GM23248 (cell line): ENCODE results near the gene GTF2H4. TPM values are rescaled to one million over a fixed set of nuclear protein-coding genes. Genes with fewer than 3 reads are reported as not detected.

ENCODE experiments used
- DNase-seq: peaks from one replicate; pipeline ENCODE4 v3.0.0-alpha.2; 2015
- H2AFZ ChIP-seq: fragments of 200-600 bp; sonication (generic); 2 replicates; pipeline ENCODE4 v1.6.1; 2016; ENCODE audit warnings: antibody characterized with exemption
- H3F3A ChIP-seq: fragments of 200-600 bp; sonication (generic); 2 replicates; pipeline ENCODE4 v1.6.1; 2016; ENCODE audit warnings: mild to moderate bottlenecking, antibody characterized with exemption, mixed run types; ENCODE audit not compliant: insufficient read depth
- H3K27ac ChIP-seq: fragments of 200-600 bp; sonication (generic); 2 replicates; pipeline ENCODE4 v1.5.1; 2016; ENCODE audit warnings: mild to moderate bottlenecking
- H3K27me3 ChIP-seq: fragments of 200-600 bp; sonication (generic); replicated peaks from 2 replicates; pipeline ENCODE4 v1.6.1; 2016; ENCODE audit warnings: mild to moderate bottlenecking; ENCODE audit not compliant: insufficient read depth
- H3K36me3 ChIP-seq: fragments of 200-600 bp; sonication (generic); 2 replicates; pipeline ENCODE4 v1.6.1; 2016; ENCODE audit warnings: low read depth, mild to moderate bottlenecking
- H3K4me1 ChIP-seq: fragments of 200-600 bp; sonication (generic); 2 replicates; pipeline ENCODE4 v1.6.1; 2016; ENCODE audit warnings: mild to moderate bottlenecking; ENCODE audit not compliant: insufficient read depth
- H3K4me2 ChIP-seq: fragments of 200-600 bp; sonication (generic); one replicate; pipeline ENCODE4 v1.6.1; 2016; ENCODE audit warnings: mild to moderate bottlenecking; ENCODE audit not compliant: unreplicated experiment
- H3K4me3 ChIP-seq: fragments of 200-600 bp; sonication (generic); 2 replicates; pipeline ENCODE4 v1.5.1; 2016; ENCODE audit warnings: mild to moderate bottlenecking
- H3K79me2 ChIP-seq: fragments of 200-600 bp; sonication (generic); 2 replicates; pipeline ENCODE4 v1.6.1; 2016; ENCODE audit warnings: mild to moderate bottlenecking; ENCODE audit not compliant: insufficient read depth
- H3K9ac ChIP-seq: fragments of 200-600 bp; sonication (generic); 2 replicates; pipeline ENCODE4 v1.6.1; 2016; ENCODE audit warnings: mild to moderate bottlenecking
- H3K9me2 ChIP-seq: fragments of 200-600 bp; sonication (generic); 2 replicates; pipeline ENCODE4 v1.6.1; 2016; ENCODE audit warnings: mixed run types, mild to moderate bottlenecking, moderate library complexity; ENCODE audit not compliant: insufficient read depth
- H3K9me3 ChIP-seq: fragments of 200-600 bp; sonication (generic); one replicate; pipeline ENCODE4 v1.6.1; 2017; ENCODE audit warnings: low read depth
- H4K20me1 ChIP-seq: fragments of 200-600 bp; sonication (generic); 2 replicates; pipeline ENCODE4 v1.6.0; 2016; ENCODE audit not compliant: insufficient read depth
- EZH2 ChIP-seq: fragments of 200-600 bp; sonication (generic); IDR thresholded peaks from 2 replicates; pipeline ENCODE4 v1.6.1; 2018; ENCODE audit warnings: antibody characterized with exemption, mild to moderate bottlenecking; ENCODE audit not compliant: insufficient read depth, poor library complexity, severe bottlenecking
- EZH2phosphoT487 ChIP-seq: fragments of 200-600 bp; sonication (generic); IDR thresholded peaks from 2 replicates; pipeline ENCODE4 v1.6.1; 2018; ENCODE audit warnings: antibody characterized with exemption, moderate library complexity, mild to moderate bottlenecking, low read depth; ENCODE audit not compliant: insufficient read depth
- WGBS, 2 experiments: methylation state at CpG; one replicate each; pipeline ENCODE4 v1.1.6; 2015 to 2017; ENCODE audit warnings: low lambda C conversion rate in 2 of 2, low coverage in 1 of 2; ENCODE audit errors: missing lambda C conversion rate in 2 of 2; 5-methylcytosine and 5-hydroxymethylcytosine counted together
- in situ Hi-C: fragments of 300-500 bp; cut with MboI; formaldehyde crosslinking; loops from 2 replicates; pipeline ENCODE4 v1.15.0; 2020
- polyA plus RNA-seq: library from polyadenylated mRNA; unstranded; fragments of >200 nt; fragmentation: Nextera tagmentation; extraction: Ambion mirVana; gene quantifications from 2 replicates; pipeline ENCODE4 v1.2.1, GENCODE V29; 2016
- total RNA-seq: library from RNA; depleted of rRNA; stranded (reverse); fragments of >200 nt; shearing (Covaris generic); gene quantifications from 2 replicates; pipeline ENCODE4 v1.2.3, GENCODE V29; 2014

Gene GTF2H4
- total and polyA plus RNA-seq, 2 experiments from 2014 or later, result 5.3 to 21.7 TPM

- peaks cover 31% of the 10 kb centered on the region for H3F3A ChIP-seq
- H3K9me3 ChIP-seq, result no peaks in the 10 kb centered on the region
- H3K9ac ChIP-seq, result peak within 1 kb of the TSS; percentile 74
- TF ChIP-seq EZH2 (no peak), EZH2phosphoT487 (no peak)
- H3K36me3 ChIP-seq, result no peaks in the 10 kb centered on the region
- peak within 1 kb of the TSS; percentile 72 for H3K4me3 ChIP-seq
- no peaks in the 10 kb centered on the region for H3K27me3 ChIP-seq
- peaks cover 34% of the 10 kb centered on the region for H3K4me1 ChIP-seq
- no peaks in the 10 kb centered on the region for H4K20me1 ChIP-seq
- peak within 1 kb of the TSS; percentile 84 for H3K4me2 ChIP-seq
- peak within 1 kb of the TSS; percentile 69 for H2AFZ ChIP-seq
- in situ Hi-C loops, result no loop called here
- peak within 1 kb of the TSS; percentile 89 for H3K27ac ChIP-seq
- H3K79me2 ChIP-seq, result peaks cover 25% of the 10 kb centered on the region
- no peaks in the 10 kb centered on the region for H3K9me2 ChIP-seq
- 22 to 81% methylated on average over 12 to 39 of the region's 62 CpGs for WGBS, 2 experiments
- DNase-seq, result peak; percentile 71
Observed at GRCh38 chr6:30883685-30884520, 24.1 kb upstream of the GTF2H4 start, which contains the start of gene DDR1. Gene DDR1 (plus strand): TSS chr6:30884519. CDS start chr6:30888730, 4,211 bp downstream.

GRCh38 chr6:30884521-30885480 lies 23.2 kb upstream of the GTF2H4 start:
- H3K9ac ChIP-seq, result peak overlapping the region; percentile 74
- peaks cover 31% of the 10 kb centered on the region for H3F3A ChIP-seq
- H3K79me2 ChIP-seq, result peaks cover 25% of the 10 kb centered on the region
- H3K9me2 ChIP-seq, result no peaks in the 10 kb centered on the region
- no peaks in the 10 kb centered on the region for H4K20me1 ChIP-seq
- in situ Hi-C loops, result no loop called here
- H3K36me3 ChIP-seq, result no peaks in the 10 kb centered on the region
- WGBS, 2 experiments, result 2 to 3% methylated on average over 27 to 49 of the region's 59 CpGs
- peak overlapping the region; percentile 89 for H3K27ac ChIP-seq
- TF ChIP-seq EZH2 (no peak), EZH2phosphoT487 (no peak)
- peaks cover 35% of the 10 kb centered on the region for H3K4me1 ChIP-seq
- peak overlapping the region; percentile 84 for H3K4me2 ChIP-seq
- H3K4me3 ChIP-seq, result peak overlapping the region; percentile 72
- H3K9me3 ChIP-seq, result no peaks in the 10 kb centered on the region
- peak; percentile 75 for DNase-seq
- no peaks in the 10 kb centered on the region for H3K27me3 ChIP-seq
- H2AFZ ChIP-seq, result peak overlapping the region; percentile 69

GRCh38 chr6:30885481-30885998 lies 22.5 kb upstream of the GTF2H4 start:
- H3K79me2 ChIP-seq, result peaks cover 29% of the 10 kb centered on the region
- no peaks in the 10 kb centered on the region for H4K20me1 ChIP-seq
- peak overlapping the region; percentile 21 for H2AFZ ChIP-seq
- DNase-seq, result peak; percentile 60
- WGBS, 2 experiments, result 4 to 5% methylated on average over 7 of the region's 7 CpGs
- in situ Hi-C loops, result no loop called here
- TF ChIP-seq EZH2 (no peak), EZH2phosphoT487 (no peak)
- H3K36me3 ChIP-seq, result no peaks in the 10 kb centered on the region
- no peaks in the 10 kb centered on the region for H3K9me2 ChIP-seq
- peaks cover 35% of the 10 kb centered on the region for H3K4me1 ChIP-seq
- peak overlapping the region; percentile 74 for H3K9ac ChIP-seq
- H3K4me2 ChIP-seq, result peak overlapping the region; percentile 84
- peak overlapping the region; percentile 89 for H3K27ac ChIP-seq
- H3K9me3 ChIP-seq, result no peaks in the 10 kb centered on the region
- H3K4me3 ChIP-seq, result peak overlapping the region; percentile 72
- peaks cover 31% of the 10 kb centered on the region for H3F3A ChIP-seq
- H3K27me3 ChIP-seq, result no peaks in the 10 kb centered on the region
